HL-60 (cell line): ENCODE data around the gene AKT3.

Source experiments
- DNase-seq, 2 experiments: peaks; one replicate each; pipeline ENCODE4 v3.0.0-alpha.2; 2010 to 2020; ENCODE audit warnings: low read depth in 1 of 2, low spot score in 1 of 2
- H3K27ac ChIP-seq: fragments of 250-450 bp; sonication (Bioruptor Pico); replicated peaks from 2 replicates; pipeline ENCODE4 v1.5.1; 2020; ENCODE audit warnings: mild to moderate bottlenecking, moderate library complexity
- H3K27me3 ChIP-seq: fragments of 250-450 bp; sonication (Bioruptor Pico); 2 replicates; pipeline ENCODE4 v1.5.1; 2021; ENCODE audit warnings: mild to moderate bottlenecking, moderate library complexity; ENCODE audit not compliant: insufficient read depth, poor library complexity, severe bottlenecking
- H3K4me3 ChIP-seq: replicated peaks from 2 replicates; pipeline ENCODE4 v1.5.1; 2011; ENCODE audit warnings: mild to moderate bottlenecking, control low read depth, low read length; ENCODE audit not compliant: insufficient read depth
- GABPA ChIP-seq: IDR thresholded peaks from 2 replicates; pipeline ENCODE4 v1.6.1; 2012; ENCODE audit warnings: low read depth
- POLR2AphosphoS5 ChIP-seq: IDR thresholded peaks from 2 replicates; pipeline ENCODE4 v1.6.1; 2012; ENCODE audit warnings: low read depth
- SPI1 ChIP-seq: IDR thresholded peaks from 2 replicates; pipeline ENCODE4 v1.6.1; 2012; ENCODE audit warnings: low read depth, mild to moderate bottlenecking, borderline replicate concordance
- TF ChIP-seq, protein P1 (sequence below): IDR thresholded peaks from one replicate; pipeline ENCODE4 v1.5.1; 2011; ENCODE audit warnings: low read length, control low read depth, inconsistent platforms; ENCODE audit not compliant: insufficient read depth
- TF ChIP-seq, protein P2 (sequence below): IDR thresholded peaks from 2 replicates; pipeline ENCODE4 v1.6.1; 2012; ENCODE audit warnings: low read depth; ENCODE audit not compliant: insufficient replicate concordance

Gene AKT3

GRCh38 chr1:243732637-243733036 is 117.4 kb downstream of the AKT3 start:
- H3K27me3 ChIP-seq: no peaks in the 10 kb centered on the region
- TF ChIP-seq SPI1 (no peak), GABPA (no peak), POLR2AphosphoS5 (no peak)
- TF ChIP-seq, protein P1, sequence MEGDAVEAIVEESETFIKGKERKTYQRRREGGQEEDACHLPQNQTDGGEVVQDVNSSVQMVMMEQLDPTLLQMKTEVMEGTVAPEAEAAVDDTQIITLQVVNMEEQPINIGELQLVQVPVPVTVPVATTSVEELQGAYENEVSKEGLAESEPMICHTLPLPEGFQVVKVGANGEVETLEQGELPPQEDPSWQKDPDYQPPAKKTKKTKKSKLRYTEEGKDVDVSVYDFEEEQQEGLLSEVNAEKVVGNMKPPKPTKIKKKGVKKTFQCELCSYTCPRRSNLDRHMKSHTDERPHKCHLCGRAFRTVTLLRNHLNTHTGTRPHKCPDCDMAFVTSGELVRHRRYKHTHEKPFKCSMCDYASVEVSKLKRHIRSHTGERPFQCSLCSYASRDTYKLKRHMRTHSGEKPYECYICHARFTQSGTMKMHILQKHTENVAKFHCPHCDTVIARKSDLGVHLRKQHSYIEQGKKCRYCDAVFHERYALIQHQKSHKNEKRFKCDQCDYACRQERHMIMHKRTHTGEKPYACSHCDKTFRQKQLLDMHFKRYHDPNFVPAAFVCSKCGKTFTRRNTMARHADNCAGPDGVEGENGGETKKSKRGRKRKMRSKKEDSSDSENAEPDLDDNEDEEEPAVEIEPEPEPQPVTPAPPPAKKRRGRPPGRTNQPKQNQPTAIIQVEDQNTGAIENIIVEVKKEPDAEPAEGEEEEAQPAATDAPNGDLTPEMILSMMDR: no peak
- TF ChIP-seq, protein P2, sequence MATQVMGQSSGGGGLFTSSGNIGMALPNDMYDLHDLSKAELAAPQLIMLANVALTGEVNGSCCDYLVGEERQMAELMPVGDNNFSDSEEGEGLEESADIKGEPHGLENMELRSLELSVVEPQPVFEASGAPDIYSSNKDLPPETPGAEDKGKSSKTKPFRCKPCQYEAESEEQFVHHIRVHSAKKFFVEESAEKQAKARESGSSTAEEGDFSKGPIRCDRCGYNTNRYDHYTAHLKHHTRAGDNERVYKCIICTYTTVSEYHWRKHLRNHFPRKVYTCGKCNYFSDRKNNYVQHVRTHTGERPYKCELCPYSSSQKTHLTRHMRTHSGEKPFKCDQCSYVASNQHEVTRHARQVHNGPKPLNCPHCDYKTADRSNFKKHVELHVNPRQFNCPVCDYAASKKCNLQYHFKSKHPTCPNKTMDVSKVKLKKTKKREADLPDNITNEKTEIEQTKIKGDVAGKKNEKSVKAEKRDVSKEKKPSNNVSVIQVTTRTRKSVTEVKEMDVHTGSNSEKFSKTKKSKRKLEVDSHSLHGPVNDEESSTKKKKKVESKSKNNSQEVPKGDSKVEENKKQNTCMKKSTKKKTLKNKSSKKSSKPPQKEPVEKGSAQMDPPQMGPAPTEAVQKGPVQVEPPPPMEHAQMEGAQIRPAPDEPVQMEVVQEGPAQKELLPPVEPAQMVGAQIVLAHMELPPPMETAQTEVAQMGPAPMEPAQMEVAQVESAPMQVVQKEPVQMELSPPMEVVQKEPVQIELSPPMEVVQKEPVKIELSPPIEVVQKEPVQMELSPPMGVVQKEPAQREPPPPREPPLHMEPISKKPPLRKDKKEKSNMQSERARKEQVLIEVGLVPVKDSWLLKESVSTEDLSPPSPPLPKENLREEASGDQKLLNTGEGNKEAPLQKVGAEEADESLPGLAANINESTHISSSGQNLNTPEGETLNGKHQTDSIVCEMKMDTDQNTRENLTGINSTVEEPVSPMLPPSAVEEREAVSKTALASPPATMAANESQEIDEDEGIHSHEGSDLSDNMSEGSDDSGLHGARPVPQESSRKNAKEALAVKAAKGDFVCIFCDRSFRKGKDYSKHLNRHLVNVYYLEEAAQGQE: no peak
- peak overlapping the region; percentile 93 for H3K27ac ChIP-seq
- no peak for DNase-seq
- H3K4me3 ChIP-seq: no peak overlapping the region

DNA sequence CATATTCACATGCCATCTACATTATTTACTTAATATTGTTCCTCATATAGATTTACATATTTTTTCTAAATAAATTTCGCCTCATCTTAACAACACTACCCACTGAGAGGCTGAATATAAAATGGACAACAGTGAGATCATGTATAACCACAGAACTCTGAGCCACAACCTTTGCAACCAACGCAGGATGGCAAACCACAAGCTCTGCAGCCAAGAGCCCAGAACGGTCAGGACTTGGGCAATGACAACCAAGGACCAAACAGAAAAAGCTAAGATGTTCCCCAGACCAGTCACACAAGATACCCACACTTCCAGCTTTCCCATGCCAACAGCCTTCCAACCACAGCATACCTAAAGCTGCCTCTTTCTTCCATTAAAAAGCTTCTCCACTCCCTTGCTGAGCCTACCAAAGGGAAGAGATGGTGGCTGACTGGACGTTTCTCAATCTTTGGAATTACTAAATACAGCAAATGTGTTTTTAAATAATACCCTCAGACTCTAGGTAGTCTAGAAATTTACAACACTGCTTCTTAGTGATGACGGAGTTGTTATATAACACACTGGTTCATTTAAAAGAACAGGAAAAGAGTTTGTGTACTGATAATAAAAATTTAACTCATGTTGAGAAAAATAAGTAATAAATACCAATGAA is 117.9 kb downstream of the AKT3 start:
- H3K4me3 ChIP-seq: peak overlapping the region; percentile 41

GRCh38 chr1:243731301-243731891 is 118.6 kb downstream of the AKT3 start:
- peak overlapping the region; percentile 93 for H3K27ac ChIP-seq
- TF ChIP-seq, protein P1: no peak
- TF ChIP-seq, protein P2: no peak
- TF ChIP-seq GABPA (no peak), SPI1 (no peak), POLR2AphosphoS5 (no peak)
- peak; percentile 64 to 79 for DNase-seq
- peak overlapping the region; percentile 41 for H3K4me3 ChIP-seq
- no peaks in the 10 kb centered on the region for H3K27me3 ChIP-seq

More for the DNA sequence above, 117.9 kb downstream of the AKT3 start:
- Histone ChIP-seq H3K27ac (peak overlapping the region; percentile 93), H3K27me3 (no peaks in the 10 kb centered on the region)
- TF ChIP-seq, protein P2: no peak
- TF ChIP-seq, protein P1: no peak
- TF ChIP-seq GABPA: no peak
- TF ChIP-seq SPI1: no peak
- peak; percentile 67 for TF ChIP-seq POLR2AphosphoS5
- DNase-seq: peak; percentile 72 to 84
